ENCODE data around the gene DPP8.
"Not testable (repeated sequence)": the region's sequence is repeated elsewhere in the genome, so short reads cannot be mapped to it uniquely, and the experiment has no call there.

Gene DPP8

DNA sequence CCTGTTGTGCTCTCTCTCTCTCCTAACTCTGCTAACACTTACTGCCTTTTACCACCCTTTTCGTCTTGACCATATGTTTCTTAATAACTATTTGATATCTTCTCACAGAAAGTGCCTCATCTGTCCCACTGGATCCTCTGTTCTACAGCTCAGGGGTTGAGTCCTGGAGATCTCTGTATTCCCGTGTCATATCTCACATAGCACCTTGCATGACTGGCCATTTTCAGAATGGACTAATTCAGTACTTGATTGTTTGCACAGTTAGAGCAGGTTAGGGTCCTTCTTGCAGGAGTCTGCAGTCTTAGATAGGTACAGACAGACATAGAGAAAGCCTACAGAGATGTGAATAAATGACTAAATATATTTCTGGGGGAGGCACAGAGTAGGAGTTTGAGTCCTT, 33.7 kb upstream of the DPP8 start:
- H3K4ac ChIP-seq (ENCODE audit: low read depth in 1 of 2, low read length in 2 of 2): no peak overlapping the region
- no peak overlapping the region for H4K91ac ChIP-seq (ENCODE audit: low read length)
- WGBS: 96% methylated on average over 2 of the region's 2 CpGs
- no peak overlapping the region for H3K4me3 ChIP-seq (ENCODE audit: insufficient read depth in 1 of 2, low read depth in 1 of 2, low read length in 2 of 2)
- no peak for DNase-seq
- no peak overlapping the region for H2AFZ ChIP-seq (ENCODE audit: low read depth, low read length)
- H2BK15ac ChIP-seq (ENCODE audit: low read depth, poor library complexity, severe bottlenecking): no peak overlapping the region
- H3K23ac ChIP-seq (ENCODE audit: low read length in 2 of 2): no peak overlapping the region
- no peak overlapping the region for H3K9ac ChIP-seq (ENCODE audit: low read length)
- no peak overlapping the region for H3K4me2 ChIP-seq (ENCODE audit: low read length, poor library complexity, severe bottlenecking)
- no peak overlapping the region for H4K8ac ChIP-seq (ENCODE audit: low read length)
- H3K9me3 ChIP-seq (ENCODE audit: control insufficient read depth, low read length): no peaks in the 10 kb centered on the region
- peaks cover 14% of the 10 kb centered on the region for H3K79me1 ChIP-seq (replicated peaks; ENCODE audit: low read length, poor library complexity, severe bottlenecking)
- peak overlapping the region; percentile 59 for H3K27ac ChIP-seq (ENCODE audit: low read length, poor library complexity, severe bottlenecking)
- H3K4me1 ChIP-seq (ENCODE audit: control insufficient read depth, insufficient read depth, low read depth, low read length): peaks cover 8% of the 10 kb centered on the region
- no peak overlapping the region for H2BK5ac ChIP-seq (ENCODE audit: low read depth, low read length, poor library complexity, severe bottlenecking)
- H3K27me3 ChIP-seq (ENCODE audit: control insufficient read depth in 1 of 2, insufficient read depth in 1 of 2, low read length in 2 of 2): no peaks in the 10 kb centered on the region
- peaks cover 0 to 23% of the 10 kb centered on the region in 2 experiments for H3K36me3 ChIP-seq (ENCODE audit: control insufficient read depth in 1 of 2, insufficient read depth in 2 of 2, low read depth in 1 of 2, low read length in 2 of 2)
- no peak overlapping the region for H3K14ac ChIP-seq (ENCODE audit: low read length in 2 of 2)
- H2BK120ac ChIP-seq (ENCODE audit: low read depth, low read length): no peak overlapping the region
- no peak overlapping the region for H2BK12ac ChIP-seq (ENCODE audit: low read length in 2 of 2)
- H3K18ac ChIP-seq (ENCODE audit: low read depth in 1 of 2, low read length in 2 of 2): no peak overlapping the region
- H2AK5ac ChIP-seq (ENCODE audit: low read length, severe bottlenecking): peak overlapping the region; percentile 22

DNA sequence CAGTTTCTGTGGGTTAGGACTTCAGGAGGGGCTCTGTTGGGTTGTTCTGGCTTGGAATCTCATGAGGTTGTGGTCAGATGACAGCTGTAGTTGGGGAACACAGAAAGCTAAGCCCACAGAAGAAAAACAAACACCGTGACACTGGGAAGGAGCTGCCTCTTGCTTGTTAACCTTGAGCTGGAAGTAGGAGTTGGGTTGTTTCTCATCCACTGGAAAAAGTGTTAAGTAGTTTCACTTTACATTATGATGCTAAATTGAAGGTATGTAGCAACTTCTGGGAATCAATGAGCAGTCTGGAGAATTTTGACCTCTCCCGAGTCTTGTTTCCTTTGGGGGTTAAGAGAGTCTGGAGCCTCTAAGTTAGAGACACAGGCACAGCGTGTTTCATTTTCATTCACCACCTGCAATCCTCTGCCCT, 33.2 kb upstream of the DPP8 start:
- Histone ChIP-seq H3K79me1 (replicated peaks; ENCODE audit: low read length, poor library complexity, severe bottlenecking) (peaks cover 10% of the 10 kb centered on the region), H2BK5ac (ENCODE audit: low read depth, low read length, poor library complexity, severe bottlenecking) (no peak overlapping the region), H2AK5ac (ENCODE audit: low read length, severe bottlenecking) (peak overlapping the region; percentile 53), H3K14ac (ENCODE audit: low read length in 2 of 2) (no peak overlapping the region), H3K9me3 (ENCODE audit: control insufficient read depth, low read length) (no peaks in the 10 kb centered on the region), H3K4me1 (ENCODE audit: control insufficient read depth, insufficient read depth, low read depth, low read length) (peaks cover 8% of the 10 kb centered on the region), H2BK15ac (ENCODE audit: low read depth, poor library complexity, severe bottlenecking) (no peak overlapping the region), H3K9ac (ENCODE audit: low read length) (no peak overlapping the region), H4K8ac (ENCODE audit: low read length) (no peak overlapping the region), H2BK120ac (ENCODE audit: low read depth, low read length) (no peak overlapping the region), H3K36me3 (ENCODE audit: control insufficient read depth in 1 of 2, insufficient read depth in 2 of 2, low read depth in 1 of 2, low read length in 2 of 2) (peaks cover 0 to 18% of the 10 kb centered on the region in 2 experiments), H3K4ac (ENCODE audit: low read depth in 1 of 2, low read length in 2 of 2) (no peak overlapping the region), H3K27me3 (ENCODE audit: control insufficient read depth in 1 of 2, insufficient read depth in 1 of 2, low read length in 2 of 2) (no peaks in the 10 kb centered on the region), H3K4me2 (ENCODE audit: low read length, poor library complexity, severe bottlenecking) (no peak overlapping the region), H3K23ac (ENCODE audit: low read length in 2 of 2) (no peak overlapping the region), H4K91ac (ENCODE audit: low read length) (no peak overlapping the region), H2AFZ (ENCODE audit: low read depth, low read length) (no peak overlapping the region), H3K27ac (ENCODE audit: low read length, poor library complexity, severe bottlenecking) (peak overlapping the region; percentile 59), H3K18ac (ENCODE audit: low read depth in 1 of 2, low read length in 2 of 2) (no peak overlapping the region), H3K4me3 (ENCODE audit: insufficient read depth in 1 of 2, low read depth in 1 of 2, low read length in 2 of 2) (no peak overlapping the region), H2BK12ac (ENCODE audit: low read length in 2 of 2) (no peak overlapping the region)
- WGBS: 70% methylated on average over 3 of the region's 3 CpGs
- peak; percentile 81 for DNase-seq

DNA sequence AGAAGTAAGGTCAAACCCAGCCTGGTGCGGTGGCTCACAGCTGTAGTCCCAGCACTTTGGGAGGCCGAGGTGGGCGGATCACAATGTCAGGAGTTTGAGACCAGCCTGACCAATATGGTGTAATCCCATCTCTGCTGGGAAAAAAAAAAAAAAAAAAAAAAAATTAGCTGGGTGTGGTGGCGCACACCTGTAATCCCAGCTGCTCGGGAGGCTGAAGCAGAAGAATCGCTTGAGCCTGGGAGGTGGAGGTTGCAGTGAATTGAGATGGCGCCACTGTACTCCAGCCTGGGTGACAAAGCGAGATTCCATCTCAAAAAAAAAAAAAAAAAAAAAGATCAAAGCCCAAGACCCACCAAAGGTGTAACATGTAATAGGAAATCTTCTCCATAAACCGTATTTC, 31.8 kb upstream of the DPP8 start:
- not testable (repeated sequence) for H3K4me1 ChIP-seq (ENCODE audit: control insufficient read depth, insufficient read depth, low read depth, low read length); H3K18ac ChIP-seq (ENCODE audit: low read depth in 1 of 2, low read length in 2 of 2); H2AK5ac ChIP-seq (ENCODE audit: low read length, severe bottlenecking); DNase-seq; H4K8ac ChIP-seq (ENCODE audit: low read length); H2BK120ac ChIP-seq (ENCODE audit: low read depth, low read length); H2BK12ac ChIP-seq (ENCODE audit: low read length in 2 of 2); H2BK5ac ChIP-seq (ENCODE audit: low read depth, low read length, poor library complexity, severe bottlenecking); H2BK15ac ChIP-seq (ENCODE audit: low read depth, poor library complexity, severe bottlenecking); H3K79me1 ChIP-seq (replicated peaks; ENCODE audit: low read length, poor library complexity, severe bottlenecking); H4K91ac ChIP-seq (ENCODE audit: low read length); H3K9me3 ChIP-seq (ENCODE audit: control insufficient read depth, low read length); H3K4me2 ChIP-seq (ENCODE audit: low read length, poor library complexity, severe bottlenecking); H3K27ac ChIP-seq (ENCODE audit: low read length, poor library complexity, severe bottlenecking); H3K27me3 ChIP-seq (ENCODE audit: control insufficient read depth in 1 of 2, insufficient read depth in 1 of 2, low read length in 2 of 2); H3K4me3 ChIP-seq (ENCODE audit: insufficient read depth in 1 of 2, low read depth in 1 of 2, low read length in 2 of 2); H3K23ac ChIP-seq (ENCODE audit: low read length in 2 of 2); H3K36me3 ChIP-seq (ENCODE audit: control insufficient read depth in 1 of 2, insufficient read depth in 2 of 2, low read depth in 1 of 2, low read length in 2 of 2); H3K14ac ChIP-seq (ENCODE audit: low read length in 2 of 2); H3K9ac ChIP-seq (ENCODE audit: low read length); H3K4ac ChIP-seq (ENCODE audit: low read depth in 1 of 2, low read length in 2 of 2); H2AFZ ChIP-seq (ENCODE audit: low read depth, low read length)
- 97% methylated on average over 3 of the region's 9 CpGs for WGBS

DNA sequence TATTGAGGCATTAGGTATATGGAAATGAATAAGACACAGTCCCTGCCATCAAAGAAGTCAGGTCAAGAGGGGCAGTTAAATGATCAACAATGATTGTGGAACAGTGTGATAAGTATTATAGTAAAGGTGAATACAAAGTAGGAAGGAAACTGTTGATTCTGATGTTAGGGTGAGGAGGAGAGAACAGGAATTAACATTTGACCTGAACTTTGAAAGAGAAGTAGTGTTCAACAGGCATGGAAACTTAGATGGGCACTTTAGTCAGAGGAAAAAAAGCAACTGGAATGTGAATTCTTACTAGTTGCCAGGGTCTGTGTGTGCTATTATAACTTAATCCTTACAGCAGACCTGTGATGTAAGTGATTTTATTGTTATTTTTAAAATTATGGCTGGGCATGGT, 30.4 kb upstream of the DPP8 start:
- no peak overlapping the region for H3K14ac ChIP-seq (ENCODE audit: low read length in 2 of 2)
- no peak overlapping the region for H2BK15ac ChIP-seq (ENCODE audit: low read depth, poor library complexity, severe bottlenecking)
- H2AFZ ChIP-seq (ENCODE audit: low read depth, low read length): no peak overlapping the region
- H3K79me1 ChIP-seq (replicated peaks; ENCODE audit: low read length, poor library complexity, severe bottlenecking): peaks cover 5% of the 10 kb centered on the region
- H3K23ac ChIP-seq (ENCODE audit: low read length in 2 of 2): no peak overlapping the region
- H3K9ac ChIP-seq (ENCODE audit: low read length): no peak overlapping the region
- H3K36me3 ChIP-seq (ENCODE audit: control insufficient read depth in 1 of 2, insufficient read depth in 2 of 2, low read depth in 1 of 2, low read length in 2 of 2): no peaks in the 10 kb centered on the region
- no peak overlapping the region for H3K27ac ChIP-seq (ENCODE audit: low read length, poor library complexity, severe bottlenecking)
- no peak overlapping the region for H2AK5ac ChIP-seq (ENCODE audit: low read length, severe bottlenecking)
- no peaks in the 10 kb centered on the region for H3K27me3 ChIP-seq (ENCODE audit: control insufficient read depth in 1 of 2, insufficient read depth in 1 of 2, low read length in 2 of 2)
- no peak overlapping the region for H3K4me2 ChIP-seq (ENCODE audit: low read length, poor library complexity, severe bottlenecking)
- H3K18ac ChIP-seq (ENCODE audit: low read depth in 1 of 2, low read length in 2 of 2): no peak overlapping the region
- H3K4me1 ChIP-seq (ENCODE audit: control insufficient read depth, insufficient read depth, low read depth, low read length): peaks cover 4% of the 10 kb centered on the region
- no peak overlapping the region for H2BK12ac ChIP-seq (ENCODE audit: low read length in 2 of 2)
- H3K4ac ChIP-seq (ENCODE audit: low read depth in 1 of 2, low read length in 2 of 2): no peak overlapping the region
- no peaks in the 10 kb centered on the region for H3K9me3 ChIP-seq (ENCODE audit: control insufficient read depth, low read length)
- no peak overlapping the region for H3K4me3 ChIP-seq (ENCODE audit: insufficient read depth in 1 of 2, low read depth in 1 of 2, low read length in 2 of 2)
- H2BK5ac ChIP-seq (ENCODE audit: low read depth, low read length, poor library complexity, severe bottlenecking): no peak overlapping the region
- H4K91ac ChIP-seq (ENCODE audit: low read length): no peak overlapping the region
- no peak for DNase-seq
- H4K8ac ChIP-seq (ENCODE audit: low read length): no peak overlapping the region
- H2BK120ac ChIP-seq (ENCODE audit: low read depth, low read length): no peak overlapping the region

All from mesenchymal stem cell (in vitro differentiated cells and primary cell).